ENCODE data around the gene ADRB2.
"Not testable (repeated sequence)": the region's sequence is repeated elsewhere in the genome, so short reads cannot be mapped to it uniquely, and the experiment has no call there.

DNA sequence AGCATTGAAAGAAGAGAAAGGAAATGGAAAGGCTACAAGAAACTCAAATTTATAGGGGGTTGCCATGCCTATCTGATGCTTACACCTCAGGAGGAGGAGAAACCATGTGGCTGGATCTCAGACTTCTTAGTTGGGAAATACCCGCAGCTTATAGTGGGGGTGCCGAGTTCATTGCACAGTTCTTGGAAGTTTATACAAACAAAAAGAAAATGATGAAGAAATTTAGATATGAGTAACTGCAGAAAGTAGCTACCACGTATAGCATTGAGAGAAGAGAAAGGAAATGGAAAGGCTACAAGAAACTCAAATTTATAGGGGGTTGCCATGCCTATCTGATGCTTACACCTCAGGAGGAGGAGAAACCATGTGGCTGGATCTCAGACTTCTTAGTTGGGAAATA, 23.0 kb upstream of the ADRB2 start:
- TF ChIP-seq CTCF, POLR2A, EP300 (IDR thresholded peaks at IDR 0.05): not testable (repeated sequence)
